Activated CD4-positive, alpha-beta T cell treated with anti-CD3 and anti-CD28 coated beads, Interleukin-2, amount 50 U/mL, for 16 hours (primary cell): ENCODE data around the gene ADAMTS10.
"Not testable (repeated sequence)": the region's sequence is repeated elsewhere in the genome, so short reads cannot be mapped to it uniquely, and the experiment has no call there.

Experiments
- DNase-seq: peaks from one replicate; pipeline ENCODE4 v3.0.0-alpha.2; 2020

Gene ADAMTS10

GRCh38 chr19:8622886-8623285 lies 12.4 kb upstream of the ADAMTS10 start:
- DNase-seq = not testable (repeated sequence)

GRCh38 chr19:8618751-8619150 lies 8.2 kb upstream of the ADAMTS10 start:
- no peak for DNase-seq

GRCh38 chr19:8617984-8618383 lies 7.5 kb upstream of the ADAMTS10 start:
- DNase-seq = no peak

GRCh38 chr19:8617325-8617724 lies 6.8 kb upstream of the ADAMTS10 start:
- DNase-seq = not testable (repeated sequence)

GRCh38 chr19:8616861-8617260 lies 6.3 kb upstream of the ADAMTS10 start:
- no peak for DNase-seq

- DNase-seq = peak; percentile 54
Measured at GRCh38 chr19:8615813-8616596, 5.5 kb upstream of the ADAMTS10 start.

- no peak for DNase-seq
Measured at GRCh38 chr19:8615024-8615423, 4.5 kb upstream of the ADAMTS10 start.

- no peak for DNase-seq
Measured at GRCh38 chr19:8614455-8614854, 3.9 kb upstream of the ADAMTS10 start.

- no peak for DNase-seq
Measured at GRCh38 chr19:8612807-8613171, 2.3 kb upstream of the ADAMTS10 start.

- DNase-seq = no peak
Measured at GRCh38 chr19:8611877-8612806, 1.6 kb upstream of the ADAMTS10 start.

GRCh38 chr19:8611391-8611876 lies 919 bp upstream of the ADAMTS10 start:
- no peak for DNase-seq

GRCh38 chr19:8610936-8611300 lies 403 bp upstream of the ADAMTS10 start:
- DNase-seq = no peak

GRCh38 chr19:8609279-8610040 lies 1.1 kb downstream of the ADAMTS10 start:
- no peak for DNase-seq

GRCh38 chr19:8608941-8609278 lies 1.6 kb downstream of the ADAMTS10 start:
- DNase-seq = no peak

GRCh38 chr19:8607386-8607785 lies 3.1 kb downstream of the ADAMTS10 start:
- DNase-seq = no peak

- DNase-seq = no peak
Measured at GRCh38 chr19:8605514-8605913, 5.0 kb downstream of the ADAMTS10 start.

- DNase-seq = no peak
Measured at GRCh38 chr19:8601796-8602195, 8.7 kb downstream of the ADAMTS10 start.

- no peak for DNase-seq
Measured at GRCh38 chr19:8600816-8601215, 9.7 kb downstream of the ADAMTS10 start.

GRCh38 chr19:8600064-8600463 lies 10.5 kb downstream of the ADAMTS10 start:
- DNase-seq = no peak

GRCh38 chr19:8596168-8596567 lies 14.3 kb downstream of the ADAMTS10 start:
- no peak for DNase-seq

GRCh38 chr19:8595651-8596050 lies 14.9 kb downstream of the ADAMTS10 start:
- no peak for DNase-seq

GRCh38 chr19:8593931-8594330 lies 16.6 kb downstream of the ADAMTS10 start:
- no peak for DNase-seq
